Psoas muscle (tissue), 8 donors: ENCODE measurements around the gene PSMD14. TPM values are rescaled to one million over a fixed set of nuclear protein-coding genes. Genes with fewer than 3 reads are reported as not detected.
A peak's percentile ranks its signal among the peaks of the same experiment; 100 is the strongest.

Source experiments
- ATAC-seq, 4 donors: fragments of 200-7000 bp; cut with Tn5 transposase; one replicate each; pipeline ENCODE4 v1.9.1; 2020; ENCODE audit warnings: moderate library complexity in 3 of 4, mild to moderate bottlenecking in 2 of 4
- DNase-seq, 2 donors: peaks; one replicate each; pipeline ENCODE4 v3.0.0-alpha.2; 2020
- H3K27ac ChIP-seq: fragments of 200-600 bp; one replicate; pipeline ENCODE4 v1.8.0; 2022
- H3K27me3 ChIP-seq, 3 donors: fragments of 200-600 bp in 1 of 3; one replicate each; pipeline versions ENCODE4 v1.6.1 to v1.8.0; 2013 to 2022; ENCODE audit warnings: low read length in 2 of 3, mild to moderate bottlenecking in 2 of 3, moderate library complexity in 1 of 3; ENCODE audit not compliant: insufficient read depth in 3 of 3
- H3K36me3 ChIP-seq, 2 donors: fragments of 200-600 bp in 1 of 2; one replicate each; pipeline versions ENCODE4 v1.6.1 to v1.8.0; 2013 to 2022; ENCODE audit warnings: low read depth in 1 of 2, mild to moderate bottlenecking in 1 of 2, moderate library complexity in 1 of 2; ENCODE audit not compliant: insufficient read depth in 1 of 2
- H3K4me1 ChIP-seq: fragments of 200-600 bp; one replicate; pipeline ENCODE4 v1.8.0; 2022
- H3K4me3 ChIP-seq: fragments of 200-600 bp; one replicate; pipeline ENCODE4 v1.8.0; 2022; ENCODE audit warnings: mild to moderate bottlenecking
- H3K9me3 ChIP-seq: fragments of 200-600 bp; one replicate; pipeline ENCODE4 v1.8.0; 2022
- CTCF ChIP-seq: fragments of 200-600 bp; IDR thresholded peaks from one replicate; pipeline ENCODE4 v1.8.0; 2022; ENCODE audit warnings: antibody characterized with exemption
- WGBS, 3 donors: extraction: QIAGEN DNeasy Blood & Tissue Kit; methylation state at CpG; one replicate each; pipeline versions ENCODE4 v1.1.6 to v1.1.7; 2013; 5-methylcytosine and 5-hydroxymethylcytosine counted together
- intact Hi-C, 2 donors: fragments of 100-400 bp; cut with DNase I; formaldehyde crosslinking; loops; one replicate each; pipeline versions ENCODE4 v1.11.0 to v1.14.2; 2022
- polyA plus RNA-seq, 3 donors: library from polyadenylated mRNA; stranded (reverse); fragments of 200-250 nt; gene quantifications; one replicate each; pipeline ENCODE4 v1.2.3, GENCODE V29; 2013
- total RNA-seq, 4 donors: library from RNA; stranded (reverse); fragmentation: NEBNext Ultra II Directional in 2 of 4; extraction: Animal tissue kit (Norgen Biotek cat#: 25700) in 2 of 4; gene quantifications; one replicate each; pipeline versions ENCODE4 v1.2.1 to v1.2.4, GENCODE V29; 2021 to 2023
- donor health status: healthy with polysubstance abuse.
- donor health status: DM: no; HTN: no; CAD: no; lungs with moderate emphysema.
- donor health status: Bipolar disorder and iron deficiency.
- donor health status: healthy.
- donor health status: DM: yes; HTN: yes; CAD: no.
- donor health status: DM: no; HTN: no; CAD: no.
- donor health status: DM: no; HTN: no; CAD: no.
- donor health status: DM: yes; HTN: yes; CAD: no.

PSMD14 gene
- total and polyA plus RNA-seq, 7 donors = 51.2 to 372 (median 109) TPM

- H3K27me3 ChIP-seq = peaks cover 7 to 100% (median 53%) of the 10 kb centered on the region in 3 donors
- TF ChIP-seq CTCF = no peak
- intact Hi-C loops = no loop called here
- DNase-seq (no peak), ATAC-seq (no peak)
- H3K4me1 ChIP-seq = peaks cover 12% of the 10 kb centered on the region
- H3K27ac ChIP-seq = no peak overlapping the region
- no peaks in the 10 kb centered on the region for H3K9me3 ChIP-seq
- H3K36me3 ChIP-seq = no peaks in the 10 kb centered on the region
- 71 to 89% (median 86%) methylated on average over 3 of the region's 3 CpGs for WGBS, 3 donors
- no peak overlapping the region for H3K4me3 ChIP-seq
These were observed 111.5 kb downstream of the PSMD14 start for GRCh38 chr2:161419638-161420190.

- ATAC-seq (no peak), DNase-seq (no peak)
- Histone ChIP-seq H3K4me3 (no peak overlapping the region), H3K36me3 (no peaks in the 10 kb centered on the region), H3K27me3 (peaks cover 11 to 100% (median 52%) of the 10 kb centered on the region in 3 donors), H3K9me3 (no peaks in the 10 kb centered on the region), H3K27ac (no peak overlapping the region), H3K4me1 (peaks cover 11% of the 10 kb centered on the region)
- intact Hi-C loops = no loop called here
- TF ChIP-seq CTCF = no peak
- WGBS, 3 donors = 67 to 83% (median 78%) methylated on average over 11 of the region's 11 CpGs
These were observed 112.3 kb downstream of the PSMD14 start for GRCh38 chr2:161420406-161421074.

- WGBS, 3 donors = 60 to 74% (median 62%) methylated on average over 2 of the region's 2 CpGs
- Histone ChIP-seq H3K27ac (no peak overlapping the region), H3K27me3 (peaks cover 11 to 100% (median 52%) of the 10 kb centered on the region in 3 donors), H3K36me3 (no peaks in the 10 kb centered on the region), H3K4me1 (peaks cover 11% of the 10 kb centered on the region), H3K4me3 (no peak overlapping the region), H3K9me3 (no peaks in the 10 kb centered on the region)
- TF ChIP-seq CTCF = no peak
- no peak for ATAC-seq
- DNase-seq = no peak
- intact Hi-C loops = no loop called here
These were observed 113.5 kb downstream of the PSMD14 start for GRCh38 chr2:161421686-161422085.

- no peak for TF ChIP-seq CTCF
- H3K9me3 ChIP-seq = no peaks in the 10 kb centered on the region
- peaks cover 11% of the 10 kb centered on the region for H3K4me1 ChIP-seq
- H3K27me3 ChIP-seq = peaks cover 11 to 100% (median 53%) of the 10 kb centered on the region in 3 donors
- H3K4me3 ChIP-seq = no peak overlapping the region
- 46 to 69% (median 56%) methylated on average over 7 to 11 of the region's 11 CpGs for WGBS, 3 donors
- DNase-seq (no peak), ATAC-seq (peak in 2 of 4 donors; percentile 10 to 21)
- H3K27ac ChIP-seq = no peak overlapping the region
- intact Hi-C loops = no loop called here
- H3K36me3 ChIP-seq = no peaks in the 10 kb centered on the region
These were observed 114.7 kb downstream of the PSMD14 start for GRCh38 chr2:161422816-161423403.
